GM21447 (cell line): Measurements from ENCODE around the gene LRRC37B.
"Not testable (repeated sequence)": the region's sequence is repeated elsewhere in the genome, so short reads cannot be mapped to it uniquely, and the experiment has no call there.

Experiments
- ATAC-seq: cut with Tn5 transposase; IDR thresholded peaks from one replicate; pipeline ENCODE4 v1.9.1; 2021; ENCODE audit not compliant: unreplicated experiment

LRRC37B gene

DNA sequence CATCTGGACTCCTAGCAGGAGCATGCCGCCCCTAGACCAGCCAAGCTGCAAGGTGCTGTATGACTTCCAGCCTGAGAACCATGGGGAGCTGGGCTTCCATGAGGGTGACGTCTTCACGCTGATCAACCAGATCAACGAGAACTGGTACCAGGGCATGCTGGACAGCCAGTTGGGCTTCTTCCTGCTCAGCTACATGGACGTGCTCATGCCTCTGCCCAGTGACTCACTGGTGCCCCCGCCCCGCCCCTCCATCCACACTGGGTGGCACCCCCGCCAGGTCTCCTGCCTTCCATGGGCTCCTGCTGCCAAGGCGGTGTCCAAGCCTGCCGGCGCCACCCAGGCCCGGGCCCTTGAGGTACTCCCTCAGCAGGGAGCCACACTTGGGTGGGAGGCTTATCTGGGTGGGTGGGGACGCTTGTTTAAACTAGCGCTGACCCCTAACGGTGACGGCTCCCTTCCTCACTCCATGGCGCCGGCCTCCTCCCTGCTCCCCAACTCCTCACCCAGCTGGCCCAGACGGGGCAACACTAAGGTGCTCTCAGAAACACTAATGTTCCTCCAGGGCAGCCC, 34.2 kb downstream of the LRRC37B start:
- not testable (repeated sequence) for ATAC-seq

GRCh38 chr17:32042266-32042665, 35.1 kb downstream of the LRRC37B start:
- not testable (repeated sequence) for ATAC-seq

DNA sequence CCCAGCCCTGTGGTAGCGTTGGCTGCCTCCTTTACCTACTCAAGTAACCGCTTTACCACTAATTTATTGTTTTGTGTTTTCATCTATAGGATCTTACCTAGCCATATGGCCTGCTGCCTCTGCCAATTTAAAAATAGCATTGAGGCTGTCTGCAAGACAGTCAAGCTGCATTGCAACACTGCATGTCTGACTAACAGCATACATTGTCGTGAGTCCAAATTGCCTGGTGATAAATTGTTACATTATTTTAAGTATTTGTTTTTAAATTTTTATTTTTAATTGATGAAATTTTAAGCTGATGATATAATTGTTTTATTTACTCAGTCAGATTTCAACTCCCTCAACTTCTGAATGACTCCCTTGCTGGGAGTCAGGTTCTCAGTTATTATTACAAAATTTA, 38.4 kb downstream of the LRRC37B start:
- not testable (repeated sequence) for ATAC-seq

- not testable (repeated sequence) for ATAC-seq
These were observed 40.5 kb downstream of the LRRC37B start for GRCh38 chr17:32047663-32048062.

DNA sequence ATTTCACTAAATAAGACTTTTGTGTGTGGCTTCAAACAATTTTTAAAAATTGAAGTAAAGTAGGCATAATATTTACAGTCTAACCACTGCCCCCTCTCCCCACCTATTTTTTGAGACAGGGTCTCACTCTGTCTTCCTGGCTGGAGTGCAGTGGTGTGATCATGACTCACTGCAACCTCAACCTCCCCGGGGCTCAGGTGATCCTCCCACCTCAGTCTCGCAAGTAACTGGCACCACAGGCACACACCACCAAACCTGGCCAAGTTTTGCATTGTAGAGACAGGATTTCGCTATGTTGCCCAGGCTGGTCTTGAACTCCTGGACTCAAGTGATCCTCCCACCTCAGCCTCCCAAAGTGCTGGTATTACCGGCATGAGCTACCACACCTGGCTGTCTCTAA, 47.8 kb downstream of the LRRC37B start:
- not testable (repeated sequence) for ATAC-seq

GRCh38 chr17:32055425-32055824, 48.2 kb downstream of the LRRC37B start:
- not testable (repeated sequence) for ATAC-seq

DNA sequence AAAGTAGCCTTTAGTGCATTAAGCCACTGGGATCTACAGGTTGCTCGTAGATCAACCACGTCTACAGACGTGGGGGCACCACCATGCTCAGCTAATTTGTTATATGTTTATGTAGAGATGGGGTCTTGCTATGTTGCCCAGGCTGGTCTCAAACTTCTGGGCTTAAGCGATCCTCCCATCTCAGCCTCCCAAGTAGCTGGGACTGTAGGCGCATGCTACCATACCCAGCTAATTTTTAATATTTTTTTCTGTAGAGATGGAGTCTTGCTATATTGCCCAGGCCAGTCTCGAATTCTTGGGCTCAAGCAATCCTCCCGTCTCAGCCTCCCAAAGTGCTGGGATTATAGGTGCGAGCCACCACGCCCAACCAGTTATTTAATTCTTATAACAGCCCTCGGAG, 49.3 kb downstream of the LRRC37B start:
- not testable (repeated sequence) for ATAC-seq

DNA sequence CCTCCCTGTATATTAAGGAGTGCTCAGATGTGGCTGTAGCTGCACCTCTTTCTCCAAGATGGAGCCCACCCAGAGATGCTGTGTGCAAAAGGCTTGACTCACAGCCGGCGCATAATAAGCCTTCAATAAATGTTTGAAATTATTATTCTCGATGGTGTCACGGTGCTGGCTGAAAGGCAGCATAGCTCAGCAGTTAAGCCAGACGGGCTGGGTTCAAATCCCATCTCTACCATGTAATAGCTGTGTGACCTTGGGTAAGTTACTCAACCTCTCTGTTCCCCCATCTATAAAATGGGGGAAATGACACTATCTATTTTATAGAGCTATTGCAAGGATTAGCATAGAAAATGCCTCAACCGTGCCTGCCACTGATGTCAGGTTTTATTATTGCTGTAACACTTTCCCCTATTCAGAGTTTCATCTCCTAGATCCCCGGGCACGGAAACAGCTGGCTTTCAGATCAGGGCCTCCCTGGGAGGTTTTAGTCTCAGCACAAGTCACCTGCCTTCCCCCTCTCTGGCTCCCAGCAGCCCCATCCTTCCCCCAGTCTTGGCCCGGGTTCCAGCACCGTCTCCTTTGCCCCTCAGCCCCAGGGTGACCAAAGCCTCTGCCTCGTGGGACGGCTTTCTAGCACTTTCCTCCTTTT, 50.4 kb downstream of the LRRC37B start:
- not testable (repeated sequence) for ATAC-seq

DNA sequence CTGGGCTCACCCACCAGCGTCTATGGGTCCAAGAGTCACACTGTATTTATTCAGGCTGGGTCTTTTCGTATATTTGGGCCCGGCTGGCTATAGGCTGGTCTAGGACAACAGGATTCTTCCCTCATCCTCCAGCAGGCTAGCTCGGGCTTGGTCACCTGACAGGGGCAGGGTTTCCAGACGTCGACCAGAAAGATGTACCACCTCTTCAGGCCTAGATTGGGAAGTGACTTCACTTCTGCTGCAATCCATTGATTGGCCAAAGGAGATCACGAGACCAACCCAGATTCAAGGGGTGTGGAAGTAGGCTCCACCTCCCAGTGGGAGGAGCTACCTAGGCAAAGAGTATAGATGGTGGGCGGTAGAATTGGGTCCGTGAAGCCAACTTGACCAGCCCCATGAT, 53.5 kb downstream of the LRRC37B start:
- ATAC-seq, result not testable (repeated sequence)

GRCh38 chr17:32061840-32062239, 54.7 kb downstream of the LRRC37B start:
- not testable (repeated sequence) for ATAC-seq

DNA sequence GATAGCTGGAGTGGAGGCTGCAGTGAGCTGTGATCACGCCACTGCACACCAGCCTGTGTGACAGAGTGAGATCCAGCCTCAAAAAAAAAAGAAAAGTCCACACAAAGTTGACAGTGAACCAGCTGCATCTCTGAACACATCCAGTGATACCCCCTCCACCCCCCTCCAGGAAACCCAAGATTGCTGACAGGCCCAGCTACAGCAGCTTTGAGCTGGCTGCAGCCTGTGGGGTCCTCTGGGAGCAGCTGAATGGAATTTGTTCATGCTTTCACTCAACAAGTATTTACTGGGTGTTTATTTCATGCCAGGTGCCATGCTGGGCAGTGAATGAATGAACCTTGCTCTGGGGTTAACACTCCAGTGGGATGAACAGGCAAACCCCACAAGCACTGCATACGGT, 56.9 kb downstream of the LRRC37B start:
- ATAC-seq, result not testable (repeated sequence)

DNA sequence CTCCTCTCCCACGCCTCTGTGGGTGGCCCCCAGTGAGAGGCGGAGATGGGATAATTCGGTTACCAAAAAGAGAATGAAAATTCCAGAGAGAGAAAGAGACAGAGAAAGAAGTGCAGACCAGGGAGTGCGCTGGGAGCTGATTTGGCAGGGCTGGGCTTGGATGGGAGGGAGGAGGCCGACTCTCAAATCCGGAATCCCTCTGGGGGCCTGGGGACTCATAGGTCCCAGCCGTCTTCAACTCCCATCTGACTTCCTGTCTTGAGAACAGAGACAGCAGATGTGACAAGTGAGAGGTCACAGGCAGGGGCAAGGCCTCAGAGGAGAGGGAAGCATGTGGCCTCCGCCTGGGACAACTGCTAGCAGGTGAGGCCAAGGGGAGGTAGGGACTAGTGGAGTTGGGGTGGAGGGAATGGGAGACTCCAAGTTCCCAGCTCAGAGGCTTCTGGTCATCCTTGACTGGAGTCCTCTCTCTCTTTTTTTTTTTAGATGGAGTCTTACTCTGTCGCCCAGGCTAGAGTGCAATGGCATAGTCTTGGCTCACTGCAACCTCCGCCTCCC, 59.0 kb downstream of the LRRC37B start:
- not testable (repeated sequence) for ATAC-seq

DNA sequence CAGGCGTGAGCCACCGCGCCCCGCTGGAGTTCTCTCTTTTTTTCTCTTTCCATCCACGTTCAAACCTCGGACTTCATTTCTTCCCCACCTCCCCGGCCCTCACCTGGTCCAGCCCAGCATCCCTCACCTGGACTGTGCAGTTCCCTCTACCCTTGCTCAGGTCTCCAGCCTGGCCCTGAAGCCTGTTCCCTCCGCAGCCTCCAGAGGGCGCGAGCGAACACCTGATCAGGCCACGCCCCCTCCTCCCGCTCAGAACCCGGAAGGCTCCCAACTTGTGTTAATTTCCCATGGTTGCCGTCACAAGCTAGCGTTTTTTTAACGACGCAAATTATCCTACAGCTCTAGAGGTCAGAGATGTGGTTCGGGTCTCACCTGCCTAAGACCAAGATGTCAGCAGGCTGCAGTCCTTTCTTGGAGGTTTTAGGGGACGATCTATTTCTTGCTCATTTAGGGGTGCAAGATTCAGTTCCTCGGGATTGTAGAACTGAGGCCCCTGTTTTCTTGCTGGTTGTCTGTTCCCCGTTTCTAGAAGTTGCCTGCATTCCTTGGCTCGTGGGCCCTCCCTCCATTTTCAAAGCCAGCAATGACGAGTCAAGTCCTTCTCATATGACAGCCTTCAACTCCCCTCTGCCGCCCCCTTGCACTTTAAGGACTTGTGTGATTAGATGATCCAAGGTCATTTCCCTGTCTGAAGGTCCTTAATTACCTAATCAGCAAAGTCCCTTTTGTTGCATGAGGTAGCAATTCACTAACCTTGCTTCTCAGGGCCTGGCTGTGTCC, 59.9 kb downstream of the LRRC37B start:
- ATAC-seq, result not testable (repeated sequence)

GRCh38 chr17:32069067-32069466, 61.9 kb downstream of the LRRC37B start:
- not testable (repeated sequence) for ATAC-seq

DNA sequence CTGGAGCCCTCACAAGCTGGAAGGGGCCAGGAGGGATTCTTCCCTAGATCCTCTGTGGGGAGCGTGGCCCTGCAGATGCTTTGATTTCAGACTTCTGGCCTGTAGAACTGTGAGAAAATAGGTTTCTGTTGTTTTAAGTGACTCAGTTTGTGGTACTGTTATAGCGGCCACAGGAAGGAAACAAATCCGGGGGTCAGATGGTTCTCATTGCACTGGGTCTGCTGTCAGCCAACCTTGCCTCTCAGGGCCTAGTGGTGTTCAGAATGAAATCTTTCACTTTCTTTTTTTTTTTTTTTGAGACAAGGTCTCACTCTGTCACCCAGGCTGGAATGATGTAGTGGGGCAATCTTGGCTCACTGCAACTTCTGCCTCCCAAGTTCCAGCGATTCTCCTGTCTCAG, 64.8 kb downstream of the LRRC37B start:
- ATAC-seq, result peak; percentile 95

GRCh38 chr17:32073131-32073530, 65.9 kb downstream of the LRRC37B start:
- not testable (repeated sequence) for ATAC-seq

DNA sequence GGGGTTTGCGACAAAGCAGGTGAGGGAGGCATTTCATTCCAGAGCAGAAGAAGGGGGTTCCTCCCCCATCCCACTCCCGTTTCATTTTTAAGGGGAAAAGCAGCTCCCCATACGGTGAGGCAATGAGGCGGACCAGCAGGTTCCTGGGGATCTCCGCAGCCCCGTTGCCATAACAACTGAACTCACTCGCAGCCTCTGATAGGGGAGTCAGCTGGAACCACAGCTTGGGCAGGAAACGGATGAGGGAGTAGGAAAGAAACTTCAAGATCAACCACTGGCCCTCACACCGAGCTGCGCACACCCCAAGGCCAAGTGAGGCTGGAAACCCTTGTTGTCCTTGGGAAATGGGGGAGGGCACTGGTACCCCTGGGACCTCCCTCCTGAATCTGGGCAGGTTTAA, 72.6 kb downstream of the LRRC37B start:
- ATAC-seq, result peak; percentile 94

DNA sequence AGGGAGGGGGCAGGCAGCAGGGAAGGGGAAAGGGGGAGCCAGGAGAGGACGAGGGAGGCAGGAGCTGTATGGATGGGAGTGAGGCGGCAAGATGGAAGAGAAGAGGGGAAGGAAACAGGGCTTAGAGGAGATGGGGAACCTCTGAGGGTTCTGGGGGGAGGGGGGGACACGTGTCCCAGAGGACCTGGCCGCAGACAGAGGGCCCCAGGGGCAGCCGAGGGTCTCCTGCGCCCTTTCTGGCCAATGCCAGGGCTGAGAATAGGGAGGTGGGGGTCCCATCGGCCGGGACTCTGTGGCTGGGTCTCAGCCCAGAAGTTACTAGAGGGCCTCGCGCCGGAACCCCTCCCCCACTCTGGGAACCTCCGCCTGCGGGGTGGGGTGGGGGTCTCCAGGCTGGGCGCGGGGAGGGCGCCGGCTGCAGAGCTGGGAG, 76.4 kb downstream of the LRRC37B start:
- ATAC-seq, result not testable (repeated sequence)

- ATAC-seq, result not testable (repeated sequence)
These were observed 77.1 kb downstream of the LRRC37B start for GRCh38 chr17:32084003-32084941.
